HUES6 (cell line): ENCODE results near the gene PROSER2.

Source experiments
- H3K27ac ChIP-seq: 2 replicates; pipeline ENCODE4 v1.7.0; 2013; ENCODE audit warnings: low read depth, mild to moderate bottlenecking, low read length, inconsistent platforms
- H3K27me3 ChIP-seq: 2 replicates; pipeline ENCODE4 v1.6.1; 2013; ENCODE audit warnings: low read length; ENCODE audit not compliant: control insufficient read depth, insufficient read depth
- H3K36me3 ChIP-seq: 2 replicates; pipeline ENCODE4 v1.6.1; 2013; ENCODE audit warnings: low read length; ENCODE audit not compliant: control insufficient read depth, insufficient read depth
- H3K4me1 ChIP-seq: 2 replicates; pipeline ENCODE4 v1.6.1; 2013; ENCODE audit warnings: low read length; ENCODE audit not compliant: control insufficient read depth, insufficient read depth
- H3K4me3 ChIP-seq: 2 replicates; pipeline ENCODE4 v1.5.1; 2013; ENCODE audit warnings: low read depth, low read length
- H3K9ac ChIP-seq: one replicate; pipeline ENCODE4 v1.6.1; 2013; ENCODE audit warnings: mild to moderate bottlenecking, low read length
- H3K9me3 ChIP-seq: 2 replicates; pipeline ENCODE4 v1.6.1; 2013; ENCODE audit warnings: low read depth, low read length; ENCODE audit not compliant: control insufficient read depth, insufficient read depth

The PROSER2 gene

DNA sequence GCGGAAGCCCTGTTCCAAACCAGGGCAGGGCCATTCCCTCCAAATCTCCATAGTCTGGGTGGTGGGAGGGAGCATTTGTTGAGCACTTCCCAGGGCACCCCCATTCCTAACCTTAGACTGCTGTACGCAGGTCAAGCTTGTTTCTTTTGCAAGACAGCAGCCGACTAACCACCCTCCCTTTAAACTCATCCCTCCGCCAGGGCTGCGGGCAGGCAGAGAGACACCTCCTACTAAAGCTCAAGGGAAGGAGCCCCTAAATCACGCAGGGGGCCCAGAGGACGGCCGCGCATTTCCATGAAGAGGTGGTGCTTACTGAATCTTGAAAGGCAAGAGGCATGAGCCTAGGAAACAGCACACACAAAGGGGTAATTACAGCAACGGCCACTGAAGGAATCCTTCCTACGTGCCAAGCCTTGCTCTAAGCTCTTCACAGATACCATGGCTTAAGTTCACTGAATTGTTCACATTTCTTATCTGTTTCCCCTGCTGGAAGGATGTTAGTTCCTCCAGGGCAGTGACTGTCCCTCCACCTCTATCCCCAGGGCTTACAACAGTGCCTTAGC lies 90.0 kb downstream of the PROSER2 start:
- Histone ChIP-seq H3K9me3 (no peaks in the 10 kb centered on the region), H3K4me3 (no peak overlapping the region), H3K4me1 (peaks cover 11% of the 10 kb centered on the region; the same call in 1 of the 2 replicates), H3K36me3 (no peaks in the 10 kb centered on the region), H3K27ac (no peak overlapping the region), H3K27me3 (no peaks in the 10 kb centered on the region), H3K9ac (no peak overlapping the region)

DNA sequence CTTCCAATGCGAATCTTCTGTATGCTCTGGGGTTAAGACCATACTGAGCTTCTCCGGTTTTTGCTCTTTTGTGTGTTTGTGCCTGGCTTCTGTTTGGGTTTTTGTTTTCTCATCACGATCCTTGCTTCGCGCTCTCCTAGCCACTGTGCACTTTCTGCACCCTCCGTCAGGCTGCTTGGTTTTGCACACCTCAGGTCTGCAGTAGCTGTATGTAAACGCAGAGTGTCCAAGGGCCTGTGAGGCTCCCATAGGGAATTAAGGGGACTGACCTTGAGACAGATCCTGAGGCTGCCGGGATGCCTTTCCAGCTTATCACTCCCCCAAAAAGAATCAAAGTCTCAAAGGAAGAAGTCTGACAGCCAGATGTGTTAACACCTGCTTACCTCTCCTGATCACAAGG lies 95.2 kb downstream of the PROSER2 start:
- Histone ChIP-seq H3K36me3 (peaks cover 34% of the 10 kb centered on the region), H3K9me3 (no peaks in the 10 kb centered on the region), H3K4me1 (peaks cover 8% of the 10 kb centered on the region), H3K27ac (no peak overlapping the region), H3K27me3 (no peaks in the 10 kb centered on the region), H3K4me3 (no peak overlapping the region), H3K9ac (no peak overlapping the region)

DNA sequence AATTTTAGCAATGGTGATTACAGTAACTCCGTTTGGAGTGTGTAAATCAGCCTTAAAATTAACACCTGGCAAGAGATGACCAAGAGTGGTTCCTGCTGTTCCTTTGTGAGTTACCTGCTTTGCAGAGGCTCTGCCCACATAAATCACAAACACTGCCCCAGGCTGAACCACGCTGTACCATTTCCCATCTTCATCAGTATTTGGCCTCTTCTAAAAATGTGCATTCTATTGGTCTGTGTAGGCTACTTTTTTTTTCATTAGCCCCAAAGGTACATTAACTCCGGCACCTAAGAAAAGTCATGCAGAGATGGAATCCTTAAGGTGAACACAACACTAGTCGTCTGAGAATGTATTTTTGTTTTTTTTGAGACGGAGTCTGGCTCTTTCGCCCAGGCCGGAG lies 96.1 kb downstream of the PROSER2 start:
- Histone ChIP-seq H3K27me3 (no peaks in the 10 kb centered on the region), H3K4me1 (peaks cover 6% of the 10 kb centered on the region), H3K9me3 (no peaks in the 10 kb centered on the region), H3K9ac (no peak overlapping the region), H3K27ac (no peak overlapping the region), H3K4me3 (no peak overlapping the region), H3K36me3 (peaks cover 34% of the 10 kb centered on the region)
